CD8-positive, alpha-beta memory T cell (primary cell): ENCODE measurements around the gene HS6ST2. TPM values are rescaled to one million over a fixed set of nuclear protein-coding genes. Genes with fewer than 3 reads are reported as not detected.

ENCODE experiments used
- CTCF ChIA-PET: fragments of 350-600 bp; sonication (Branson Sonifier 250); formaldehyde crosslinking; loops from one replicate; lab custom pipeline; 2021; ENCODE audit warnings: antibody characterized with exemption; lab: Charles Lee
- POLR2A ChIA-PET: fragments of 350-600 bp; sonication (Branson Sonifier 250); formaldehyde crosslinking; loops from one replicate; lab custom pipeline; 2021; ENCODE audit warnings: antibody characterized with exemption; lab: Charles Lee
- DNase-seq, 5 donors: peaks; one replicate each; pipeline versions ENCODE4 v3.0.0 to v3.0.0-alpha.2; 2020 to 2022; ENCODE audit warnings: mixed read lengths in 1 of 5
- H3K27ac ChIP-seq: one replicate; pipeline ENCODE4 v1.7.0; 2013; ENCODE audit warnings: low read depth, mild to moderate bottlenecking, low read length, moderate library complexity
- H3K27me3 ChIP-seq: 2 replicates; pipeline ENCODE4 v1.7.0; 2013; ENCODE audit warnings: low read length, mild to moderate bottlenecking; ENCODE audit not compliant: insufficient read depth, poor library complexity, severe bottlenecking
- H3K36me3 ChIP-seq: 2 replicates; pipeline ENCODE4 v1.7.0; 2013; ENCODE audit warnings: mild to moderate bottlenecking, low read length, moderate library complexity; ENCODE audit not compliant: insufficient read depth
- H3K4me1 ChIP-seq: 2 replicates; pipeline ENCODE4 v1.7.0; 2013; ENCODE audit warnings: mild to moderate bottlenecking, low read length, moderate library complexity; ENCODE audit not compliant: insufficient read depth
- H3K4me3 ChIP-seq: 2 replicates; pipeline ENCODE4 v1.7.0; 2013; ENCODE audit warnings: mild to moderate bottlenecking, low read length
- H3K9me3 ChIP-seq: 2 replicates; pipeline ENCODE4 v1.7.0; 2013; ENCODE audit warnings: mild to moderate bottlenecking, low read length
- H3K27ac Mint-ChIP-seq, 8 donors: one replicate each; pipeline ENCODE4 v1.8.0; 2020 to 2021; ENCODE audit warnings: mixed read lengths in 8 of 8, mild to moderate bottlenecking in 6 of 8, inconsistent platforms in 3 of 8, moderate library complexity in 3 of 8
- H3K27me3 Mint-ChIP-seq, 2 donors: one replicate each; pipeline ENCODE4 v1.8.0; 2020 to 2021; ENCODE audit warnings: mixed read lengths in 2 of 2, mild to moderate bottlenecking in 1 of 2, moderate library complexity in 1 of 2
- H3K36me3 Mint-ChIP-seq, 3 donors: one replicate each; pipeline ENCODE4 v1.8.0; 2020 to 2021; ENCODE audit warnings: mixed read lengths in 3 of 3, inconsistent platforms in 1 of 3, mild to moderate bottlenecking in 1 of 3
- H3K4me1 Mint-ChIP-seq, 3 donors: one replicate each; pipeline ENCODE4 v1.8.0; 2020 to 2021; ENCODE audit warnings: mixed read lengths in 3 of 3, inconsistent platforms in 1 of 3, mild to moderate bottlenecking in 1 of 3
- H3K4me3 Mint-ChIP-seq, 7 donors: one replicate each; pipeline ENCODE4 v1.8.0; 2020 to 2021; ENCODE audit warnings: mixed read lengths in 7 of 7, mild to moderate bottlenecking in 6 of 7, moderate library complexity in 4 of 7, inconsistent platforms in 2 of 7
- H3K9me3 Mint-ChIP-seq, 5 donors: one replicate each; pipeline ENCODE4 v1.8.0; 2020 to 2022; ENCODE audit warnings: mixed read lengths in 5 of 5, mild to moderate bottlenecking in 3 of 5, moderate library complexity in 2 of 5, inconsistent platforms in 1 of 5
- polyA plus RNA-seq: library from polyadenylated mRNA; unstranded; fragments of 300-500 nt; fragmentation: Illumina TruSeq; gene quantifications from one replicate; pipeline ENCODE4 v1.2.3, GENCODE V29; 2021
- total RNA-seq, 2 experiments: library from RNA; stranded (reverse); gene quantifications; one replicate each; pipeline ENCODE4 v1.2.3, GENCODE V29; 2021

The HS6ST2 gene
- total and polyA plus RNA-seq, 3 experiments from 2014 or later = 0.09 to 0.13 TPM; not detected in 1

DNA sequence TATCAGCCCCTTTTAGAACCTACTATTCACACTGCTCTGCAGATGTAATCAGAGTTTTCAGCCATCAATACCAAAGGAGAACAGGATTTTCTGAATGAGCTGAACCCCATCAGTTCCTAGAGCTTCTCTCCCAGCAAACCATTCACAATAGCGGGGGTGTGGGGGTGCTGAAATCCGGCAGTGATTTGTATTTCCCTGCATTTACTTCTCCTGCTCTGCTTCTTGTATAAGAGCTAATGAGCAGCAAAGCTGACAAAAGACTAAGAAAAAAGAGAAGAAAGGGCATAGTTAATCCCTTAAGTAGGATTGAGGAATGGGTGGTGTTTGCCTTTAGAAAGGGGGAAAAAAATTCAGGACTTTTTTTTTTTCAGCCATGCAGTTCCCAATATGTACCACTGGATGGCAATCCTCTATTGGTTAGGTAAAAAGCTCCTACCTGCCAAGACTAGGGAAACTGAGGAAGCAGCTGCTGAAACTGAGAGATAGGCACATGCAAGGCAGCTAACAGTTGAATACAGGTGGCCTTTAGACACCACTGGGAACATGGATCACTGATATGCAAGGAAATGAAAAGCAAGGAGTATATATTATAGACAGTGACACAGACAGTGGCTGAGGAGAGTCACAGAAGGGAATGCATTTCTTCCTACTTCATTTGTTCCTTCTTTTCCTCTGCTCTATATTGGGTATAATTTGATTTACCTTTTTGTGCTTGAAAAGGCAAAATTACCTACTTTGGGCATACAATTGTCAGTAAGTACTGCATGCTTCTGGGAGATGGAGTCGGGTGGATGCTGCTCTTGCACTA is 217.9 kb downstream of the HS6ST2 start:
- Histone ChIP-seq H3K4me1 (peaks cover 15% of the 10 kb centered on the region), H3K36me3 (no peaks in the 10 kb centered on the region), H3K27ac (no peak overlapping the region), H3K9me3 (no peaks in the 10 kb centered on the region), H3K4me3 (no peak overlapping the region), H3K27me3 (no peaks in the 10 kb centered on the region)
- peaks cover 42 to 60% (median 51%) of the 10 kb centered on the region in 3 donors for H3K4me1 Mint-ChIP-seq
- POLR2A ChIA-PET = no interaction called here
- H3K36me3 Mint-ChIP-seq = no peaks in the 10 kb centered on the region
- peaks cover 0 to 8% of the 10 kb centered on the region in 2 donors for H3K27me3 Mint-ChIP-seq
- CTCF ChIA-PET = no interaction called here
- no peak for DNase-seq
- H3K4me3 Mint-ChIP-seq = no peak overlapping the region
- H3K9me3 Mint-ChIP-seq = no peaks in the 10 kb centered on the region
- H3K27ac Mint-ChIP-seq = no peak overlapping the region

DNA sequence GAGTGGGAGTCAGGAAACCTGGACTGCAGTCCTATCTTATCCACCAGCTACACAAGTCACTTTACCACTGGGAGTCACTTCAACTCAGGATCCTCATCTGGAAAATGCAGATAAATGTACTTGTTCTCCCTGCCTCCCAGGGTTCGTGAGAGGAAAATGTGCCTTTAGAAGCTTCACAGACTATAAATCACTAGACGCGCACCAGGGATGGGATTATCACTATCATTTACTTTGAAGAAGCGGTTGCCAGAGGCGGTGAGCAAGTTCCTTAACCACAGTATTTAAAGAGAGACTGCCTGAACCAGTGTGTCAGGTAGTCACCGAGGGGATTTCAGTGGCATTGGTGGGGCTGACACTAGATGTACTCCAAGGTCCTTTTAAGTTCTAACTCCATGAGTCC is 219.5 kb downstream of the HS6ST2 start:
- H3K27me3 ChIP-seq = no peaks in the 10 kb centered on the region
- ChIA-PET CTCF (no interaction called here), POLR2A (no interaction called here)
- H3K9me3 ChIP-seq = no peaks in the 10 kb centered on the region
- H3K36me3 ChIP-seq = no peaks in the 10 kb centered on the region
- H3K4me3 ChIP-seq = no peak overlapping the region
- H3K27ac ChIP-seq = no peak overlapping the region
- H3K36me3 Mint-ChIP-seq = no peaks in the 10 kb centered on the region
- H3K9me3 Mint-ChIP-seq = no peaks in the 10 kb centered on the region
- peaks cover 15% of the 10 kb centered on the region for H3K4me1 ChIP-seq
- H3K4me3 Mint-ChIP-seq = no peak overlapping the region
- H3K27ac Mint-ChIP-seq = peak overlapping the region in 1 of 8 donors; percentile 1
- peaks cover 34 to 51% (median 47%) of the 10 kb centered on the region in 3 donors for H3K4me1 Mint-ChIP-seq
- no peak for DNase-seq
- H3K27me3 Mint-ChIP-seq = peaks cover 0 to 7% of the 10 kb centered on the region in 2 donors

DNA sequence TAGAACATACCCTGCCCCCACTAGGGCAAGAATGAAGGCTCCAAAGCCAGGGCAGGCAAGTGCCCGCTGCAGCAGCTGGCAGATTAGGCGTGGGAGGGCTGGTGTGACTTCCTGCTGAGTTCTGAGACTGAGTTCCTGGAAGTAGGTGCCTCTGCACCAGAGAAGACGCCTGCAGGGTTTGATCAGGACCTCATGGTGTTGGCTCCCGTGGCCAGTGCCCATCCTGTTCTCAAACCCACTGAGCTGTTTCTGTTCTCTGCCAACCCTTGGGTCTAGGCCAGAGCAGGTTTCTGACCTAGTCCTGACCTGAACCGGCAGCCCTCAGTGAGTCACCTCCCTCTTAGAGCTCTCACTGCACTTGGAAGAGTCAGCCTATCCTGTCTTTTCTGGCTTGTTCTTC is 220.7 kb downstream of the HS6ST2 start:
- Histone ChIP-seq H3K4me3 (no peak overlapping the region), H3K36me3 (no peaks in the 10 kb centered on the region), H3K4me1 (peaks cover 15% of the 10 kb centered on the region), H3K27me3 (no peaks in the 10 kb centered on the region), H3K27ac (no peak overlapping the region), H3K9me3 (no peaks in the 10 kb centered on the region)
- DNase-seq = peak; percentile 1 to 40 (median 11)
- H3K27ac Mint-ChIP-seq = peak overlapping the region in 3 of 8 donors; percentile 48 to 85 (median 67)
- H3K27me3 Mint-ChIP-seq = peaks cover 0 to 7% of the 10 kb centered on the region in 2 donors
- ChIA-PET POLR2A (no interaction called here), CTCF (no interaction called here)
- peak overlapping the region in 6 of 7 donors; percentile 14 to 71 (median 54) for H3K4me3 Mint-ChIP-seq
- H3K36me3 Mint-ChIP-seq = no peaks in the 10 kb centered on the region
- H3K9me3 Mint-ChIP-seq = no peaks in the 10 kb centered on the region
- peaks cover 29 to 44% (median 43%) of the 10 kb centered on the region in 3 donors for H3K4me1 Mint-ChIP-seq

DNA sequence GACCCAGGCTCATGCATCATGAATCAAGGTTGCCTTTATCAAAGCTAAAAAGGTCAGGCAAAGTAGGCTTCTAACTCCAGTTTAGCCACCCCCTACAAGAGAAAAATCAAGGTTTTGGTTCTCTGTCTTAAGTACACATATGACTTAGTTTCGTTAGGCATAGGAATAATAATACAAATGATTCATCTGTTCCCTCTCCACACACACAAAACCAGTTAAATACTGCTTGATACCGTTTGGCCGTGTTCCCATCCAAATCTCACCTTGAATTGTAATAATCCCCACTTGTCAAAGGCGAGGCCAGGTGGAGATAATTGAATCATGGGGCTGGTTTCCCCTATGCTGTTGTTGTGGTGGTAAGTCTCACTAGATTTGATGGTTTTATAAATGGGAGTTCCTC is 226.2 kb downstream of the HS6ST2 start:
- Histone ChIP-seq H3K27ac (no peak overlapping the region), H3K27me3 (no peaks in the 10 kb centered on the region), H3K4me3 (no peak overlapping the region), H3K4me1 (peaks cover 3% of the 10 kb centered on the region), H3K36me3 (no peaks in the 10 kb centered on the region), H3K9me3 (no peaks in the 10 kb centered on the region)
- Mint-ChIP-seq H3K36me3 (no peaks in the 10 kb centered on the region), H3K4me1 (peaks cover 3 to 12% (median 9%) of the 10 kb centered on the region in 3 donors), H3K4me3 (no peak overlapping the region), H3K9me3 (no peaks in the 10 kb centered on the region), H3K27ac (no peak overlapping the region), H3K27me3 (peaks cover 0 to 4% of the 10 kb centered on the region in 2 donors)
- DNase-seq = no peak
- ChIA-PET CTCF (no interaction called here), POLR2A (no interaction called here)

DNA sequence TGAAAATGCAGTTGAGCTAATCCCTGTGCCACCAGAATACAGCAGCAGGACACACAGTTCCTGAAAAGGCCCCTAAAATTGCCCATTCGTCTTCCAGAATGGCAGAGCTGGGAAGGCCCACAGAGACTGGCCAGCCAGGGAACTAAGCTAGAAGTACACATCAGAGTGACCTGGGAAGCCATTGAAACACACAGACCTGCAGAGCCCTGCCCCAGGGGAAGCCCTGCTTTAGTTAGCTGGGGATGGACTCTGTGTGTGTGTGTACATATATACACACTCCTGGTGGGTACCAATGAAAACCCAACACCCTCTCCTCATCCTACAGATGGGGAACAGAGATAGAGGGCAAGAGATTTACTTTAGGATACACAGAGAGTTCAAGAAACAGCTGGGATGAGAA is 227.7 kb downstream of the HS6ST2 start:
- CTCF ChIA-PET = no interaction called here

DNA sequence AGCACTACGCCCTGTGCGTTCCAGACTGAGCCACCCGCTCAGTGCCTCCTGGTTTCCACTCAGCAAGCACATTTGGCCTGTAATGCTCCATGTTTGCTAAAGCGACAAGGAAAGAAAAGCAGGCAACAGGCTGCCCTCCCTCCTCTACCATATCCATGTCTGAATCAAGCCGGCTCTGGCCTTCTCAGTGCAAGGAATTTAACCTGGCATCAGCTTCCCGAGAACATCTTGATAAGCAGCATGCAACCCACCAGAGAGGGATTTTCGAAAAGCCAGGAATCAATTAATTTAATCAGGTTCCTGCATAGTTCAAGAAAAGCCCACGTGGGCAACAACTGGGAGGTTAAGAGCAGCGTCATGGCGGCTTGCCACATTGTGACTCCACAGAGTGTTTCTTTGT is 228.2 kb downstream of the HS6ST2 start:
- peaks cover 0 to 4% of the 10 kb centered on the region in 2 donors for H3K27me3 Mint-ChIP-seq
- H3K9me3 Mint-ChIP-seq = no peaks in the 10 kb centered on the region
- no peak for DNase-seq
- peak overlapping the region in 1 of 8 donors; percentile 12 for H3K27ac Mint-ChIP-seq
- Histone ChIP-seq H3K27ac (no peak overlapping the region), H3K4me3 (no peak overlapping the region), H3K27me3 (no peaks in the 10 kb centered on the region), H3K36me3 (no peaks in the 10 kb centered on the region), H3K9me3 (no peaks in the 10 kb centered on the region), H3K4me1 (no peaks in the 10 kb centered on the region)
- peaks cover 0 to 3% (median 0%) of the 10 kb centered on the region in 3 donors for H3K4me1 Mint-ChIP-seq
- H3K4me3 Mint-ChIP-seq = no peak overlapping the region
- CTCF ChIA-PET = no interaction called here
- no peaks in the 10 kb centered on the region for H3K36me3 Mint-ChIP-seq
- POLR2A ChIA-PET = no interaction called here

More for the DNA sequence above, 227.7 kb downstream of the HS6ST2 start:
- POLR2A ChIA-PET = no interaction called here
- H3K27ac ChIP-seq = no peak overlapping the region
- no peaks in the 10 kb centered on the region for H3K9me3 ChIP-seq
- H3K4me3 ChIP-seq = no peak overlapping the region
- DNase-seq = no peak
- no peaks in the 10 kb centered on the region for H3K36me3 ChIP-seq
- no peaks in the 10 kb centered on the region for H3K4me1 ChIP-seq
- Mint-ChIP-seq H3K27me3 (peaks cover 0 to 4% of the 10 kb centered on the region in 2 donors), H3K36me3 (no peaks in the 10 kb centered on the region), H3K9me3 (no peaks in the 10 kb centered on the region), H3K4me1 (peaks cover 0 to 3% (median 0%) of the 10 kb centered on the region in 3 donors), H3K4me3 (no peak overlapping the region), H3K27ac (no peak overlapping the region)
- H3K27me3 ChIP-seq = no peaks in the 10 kb centered on the region

DNA sequence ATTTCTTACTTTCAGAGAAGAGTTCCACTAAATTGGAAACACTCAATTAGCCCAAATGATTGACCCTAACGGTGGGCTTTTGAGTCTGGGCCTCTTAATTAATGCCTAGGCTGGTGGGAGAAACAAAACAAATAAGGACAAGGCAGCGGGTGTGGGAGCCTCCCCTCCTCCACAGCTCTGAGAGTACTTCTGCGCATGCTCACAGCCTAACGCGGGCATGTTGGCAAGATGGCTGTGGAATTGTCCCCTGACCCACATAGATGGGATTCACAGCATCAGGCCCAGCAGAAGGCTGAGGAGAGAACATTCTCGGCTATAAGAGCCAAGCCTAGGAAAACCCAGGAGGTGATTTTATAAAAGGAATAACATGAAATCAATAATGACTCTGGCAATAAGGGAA is 230.1 kb downstream of the HS6ST2 start:
- no peaks in the 10 kb centered on the region for H3K9me3 ChIP-seq
- H3K4me1 ChIP-seq = no peaks in the 10 kb centered on the region
- Mint-ChIP-seq H3K4me3 (no peak overlapping the region), H3K36me3 (peaks cover 0 to 4% (median 0%) of the 10 kb centered on the region in 3 donors), H3K27me3 (peaks cover 0 to 4% of the 10 kb centered on the region in 2 donors), H3K4me1 (no peaks in the 10 kb centered on the region), H3K27ac (no peak overlapping the region), H3K9me3 (no peaks in the 10 kb centered on the region)
- no peaks in the 10 kb centered on the region for H3K27me3 ChIP-seq
- H3K4me3 ChIP-seq = no peak overlapping the region
- DNase-seq = no peak
- no peaks in the 10 kb centered on the region for H3K36me3 ChIP-seq
- POLR2A ChIA-PET = no interaction called here
- no peak overlapping the region for H3K27ac ChIP-seq
- CTCF ChIA-PET = no interaction called here

DNA sequence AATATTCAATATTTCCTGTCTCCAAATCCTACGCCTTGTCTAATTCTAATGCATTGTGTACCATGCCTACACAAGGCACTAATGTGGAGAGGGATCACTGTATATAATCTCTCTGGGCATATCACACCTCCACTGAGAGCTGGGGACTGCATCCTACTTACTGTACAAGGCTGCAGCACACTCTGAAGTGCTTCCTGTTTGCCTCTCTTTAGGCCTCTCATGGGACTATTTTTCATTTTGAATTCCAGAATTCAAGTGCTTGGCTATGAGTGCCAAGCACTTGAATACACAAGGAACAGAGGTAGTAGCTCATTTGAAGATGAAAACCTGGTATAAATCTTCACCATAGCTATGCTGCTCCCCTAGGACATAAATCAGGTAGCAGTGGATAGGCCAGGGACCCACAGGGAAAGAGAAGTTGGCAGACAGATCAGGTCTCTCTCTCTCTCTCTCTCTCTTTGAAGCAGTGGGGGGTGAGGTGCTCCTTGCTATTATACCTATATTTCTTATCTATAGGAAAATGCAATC is 239.9 kb downstream of the HS6ST2 start:
- Histone ChIP-seq H3K4me3 (no peak overlapping the region), H3K9me3 (no peaks in the 10 kb centered on the region), H3K27ac (no peak overlapping the region), H3K36me3 (no peaks in the 10 kb centered on the region), H3K4me1 (no peaks in the 10 kb centered on the region), H3K27me3 (no peaks in the 10 kb centered on the region)
- Mint-ChIP-seq H3K27ac (no peak overlapping the region), H3K27me3 (peaks cover 3 to 13% of the 10 kb centered on the region in 2 donors), H3K4me1 (no peaks in the 10 kb centered on the region), H3K4me3 (no peak overlapping the region), H3K9me3 (peaks cover 0 to 5% (median 0%) of the 10 kb centered on the region in 5 donors), H3K36me3 (peaks cover 0 to 4% (median 1%) of the 10 kb centered on the region in 3 donors)
- ChIA-PET CTCF (no interaction called here), POLR2A (no interaction called here)
- DNase-seq = no peak
